Gastroesophageal sphincter (tissue), 4 donors: ENCODE results near the gene RHOT1. TPM values are rescaled to one million over a fixed set of nuclear protein-coding genes. Genes with fewer than 3 reads are reported as not detected.
"Not testable (repeated sequence)": the region's sequence is repeated elsewhere in the genome, so short reads cannot be mapped to it uniquely, and the experiment has no call there.

Experiments
- ATAC-seq: fragments of 150-250 bp; one replicate; pipeline ENCODE4 v1.9.1; 2016; ENCODE audit warnings: mild to moderate bottlenecking, moderate library complexity
- H3K27ac ChIP-seq, 4 donors: fragments of 200-600 bp; sonication (generic) in 3 of 4; 1 replicate in 3 of 4; 2 replicates in 1 of 4; pipeline ENCODE4 v1.5.1; 2016 to 2019
- H3K27me3 ChIP-seq: fragments of 200-600 bp; sonication (generic); one replicate; pipeline ENCODE4 v1.5.1; 2019
- H3K36me3 ChIP-seq, 2 donors: fragments of 200-600 bp; sonication (generic); one replicate each; pipeline ENCODE4 v1.5.1; 2019; ENCODE audit warnings: control low read depth in 1 of 2
- H3K4me1 ChIP-seq, 3 donors: fragments of 200-600 bp; sonication (generic); 1 replicate in 2 of 3; 2 replicates in 1 of 3; pipeline ENCODE4 v1.5.1; 2016 to 2019; ENCODE audit warnings: control low read depth in 2 of 3
- H3K4me3 ChIP-seq, 2 donors: fragments of 200-600 bp; sonication (generic); one replicate each; pipeline ENCODE4 v1.5.1; 2019; ENCODE audit warnings: mild to moderate bottlenecking in 1 of 2, moderate library complexity in 1 of 2
- H3K9me3 ChIP-seq, 3 donors: fragments of 200-600 bp; sonication (generic); one replicate each; pipeline ENCODE4 v1.5.1; 2017 to 2019; ENCODE audit warnings: control low read depth in 2 of 3
- CTCF ChIP-seq, 4 experiments: fragments of 200-600 bp in 2 of 4; fragments of 450-650 bp in 2 of 4; sonication (generic) in 1 of 4; IDR thresholded peaks; one replicate each; pipeline ENCODE4 v1.5.1; 2017 to 2019; ENCODE audit warnings: antibody characterized with exemption in 4 of 4, mild to moderate bottlenecking in 2 of 4, moderate library complexity in 2 of 4
- EP300 ChIP-seq: sonication (generic); formaldehyde crosslinking; IDR thresholded peaks from one replicate; pipeline ENCODE4 v1.6.1; 2017; ENCODE audit warnings: antibody characterized with exemption, mild to moderate bottlenecking
- POLR2A ChIP-seq, 2 donors: fragments of 450-650 bp; IDR thresholded peaks; one replicate each; pipeline ENCODE4 v1.6.1; 2017; ENCODE audit warnings: antibody characterized with exemption in 2 of 2, mild to moderate bottlenecking in 2 of 2, moderate library complexity in 1 of 2
- POLR2AphosphoS5 ChIP-seq: sonication (generic); formaldehyde crosslinking; IDR thresholded peaks from one replicate; pipeline ENCODE4 v1.6.1; 2017; ENCODE audit warnings: antibody characterized with exemption
- WGBS, 2 donors: methylation state at CpG; one replicate each; pipeline ENCODE4 v1.1.5; 2018; ENCODE audit warnings: low coverage in 1 of 2; 5-methylcytosine and 5-hydroxymethylcytosine counted together
- total RNA-seq, 4 donors: library from RNA; depleted of rRNA; stranded (reverse); fragments of >200 nt; gene quantifications; one replicate each; pipeline ENCODE4 v1.1.0, GENCODE V29; 2016

RHOT1 gene
- total RNA-seq, 4 donors from 2014 or later: 34.4 to 58.3 (median 46.0) TPM

DNA sequence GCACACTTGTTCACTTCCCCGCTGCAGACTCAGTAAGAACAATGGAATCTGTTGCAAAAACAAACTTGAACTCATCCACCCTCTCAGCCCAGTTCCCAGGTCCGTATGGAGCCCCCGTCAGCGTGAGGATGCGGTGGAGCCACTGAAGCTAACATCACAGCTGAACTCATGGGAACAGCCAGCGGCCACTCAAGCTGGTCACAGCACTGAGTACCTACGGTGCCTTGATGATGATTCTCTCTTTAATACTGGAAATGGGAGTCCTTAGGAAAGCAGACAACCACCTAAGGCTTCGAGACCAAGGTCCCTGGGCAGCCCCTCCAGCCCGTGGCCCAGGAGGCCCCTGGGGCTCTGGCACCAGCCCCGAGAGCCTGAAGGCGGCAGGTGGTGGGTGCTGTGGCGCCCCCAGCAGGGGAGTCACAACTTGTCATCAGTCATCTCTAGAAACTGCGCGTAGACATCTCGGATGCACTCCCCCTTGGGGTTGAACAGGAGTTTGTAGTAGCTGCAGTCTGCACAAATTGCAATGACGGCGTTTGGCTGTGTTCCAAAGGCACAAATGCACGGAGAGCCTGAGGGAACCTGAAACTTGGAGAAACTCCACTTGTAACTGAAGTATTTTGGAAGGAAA lies 31.0 kb upstream of the RHOT1 start:
- 0 to 23% methylated on average over 1 to 3 of the region's 18 CpGs for WGBS, 2 donors
- ATAC-seq: peak; percentile 31
- Histone ChIP-seq H3K4me1 (peaks cover 7 to 17% (median 8%) of the 10 kb centered on the region in 3 donors), H3K36me3 (no peaks in the 10 kb centered on the region), H3K4me3 (peak overlapping the region in 1 of 2 donors; percentile 22), H3K27me3 (no peaks in the 10 kb centered on the region), H3K9me3 (no peaks in the 10 kb centered on the region), H3K27ac (no peak overlapping the region)
- TF ChIP-seq EP300 (no peak), CTCF (IDR thresholded peaks at IDR 0.05) (peak in 1 of 4 experiments; percentile 42), POLR2A (IDR thresholded peaks at IDR 0.05) (no peak)

- whole genome bisulfite sequencing, 2 donors: 87 to 91% methylated on average over 3 to 20 of the region's 20 CpGs
- Histone ChIP-seq H3K4me1 (peaks cover 7 to 17% (median 8%) of the 10 kb centered on the region in 3 donors), H3K27ac (no peak overlapping the region), H3K4me3 (no peak overlapping the region), H3K36me3 (no peaks in the 10 kb centered on the region), H3K27me3 (no peaks in the 10 kb centered on the region), H3K9me3 (no peaks in the 10 kb centered on the region)
- ATAC-seq: no peak
- no peak for TF ChIP-seq POLR2AphosphoS5
Observed at GRCh38 chr17:32112416-32112815, 29.9 kb upstream of the RHOT1 start.

DNA sequence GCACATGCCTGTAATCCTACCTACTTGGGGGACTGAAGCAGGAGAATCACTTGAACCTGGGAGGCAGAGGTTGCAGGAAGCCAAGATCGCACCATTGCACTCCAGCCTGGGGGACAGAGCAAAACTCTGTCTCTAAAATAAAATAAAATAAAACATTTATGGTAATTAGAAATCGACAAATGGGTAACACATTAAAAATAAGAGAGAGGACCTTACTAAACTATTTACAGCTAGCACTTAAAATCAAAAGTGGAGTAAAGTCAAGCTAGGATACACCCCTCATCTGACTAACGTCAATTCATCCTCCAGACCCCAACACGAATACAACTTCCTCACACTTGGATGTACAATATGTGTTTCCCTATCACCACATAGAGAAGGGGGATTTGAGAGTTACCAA lies 27.8 kb upstream of the RHOT1 start:
- Histone ChIP-seq H3K9me3 (no peaks in the 10 kb centered on the region), H3K36me3 (no peaks in the 10 kb centered on the region), H3K27me3 (peaks cover 15% of the 10 kb centered on the region), H3K27ac (no peak overlapping the region), H3K4me3 (no peak overlapping the region), H3K4me1 (peaks cover 7 to 17% (median 8%) of the 10 kb centered on the region in 3 donors)
- TF ChIP-seq POLR2AphosphoS5 (no peak), EP300 (no peak), CTCF (IDR thresholded peaks at IDR 0.05) (no peak), POLR2A (IDR thresholded peaks at IDR 0.05) (no peak)
- ATAC-seq: no peak
- 71 to 73% methylated on average over 4 of the region's 4 CpGs for WGBS, 2 donors

- H3K9me3 ChIP-seq, ATAC-seq: not testable (repeated sequence)
Observed at GRCh38 chr17:32115546-32115945, 26.8 kb upstream of the RHOT1 start.

GRCh38 chr17:32116937-32117336 lies 25.4 kb upstream of the RHOT1 start:
- Histone ChIP-seq H3K27me3 (peaks cover 17% of the 10 kb centered on the region), H3K4me1 (peaks cover 0 to 5% (median under 1%) of the 10 kb centered on the region in 3 donors), H3K27ac (no peak overlapping the region), H3K9me3 (no peaks in the 10 kb centered on the region), H3K36me3 (no peaks in the 10 kb centered on the region), H3K4me3 (no peak overlapping the region)
- no peak for ATAC-seq
- TF ChIP-seq EP300 (no peak), POLR2AphosphoS5 (no peak), POLR2A (IDR thresholded peaks at IDR 0.05) (no peak), CTCF (IDR thresholded peaks at IDR 0.05) (no peak)
- WGBS, 2 donors: 56 to 88% methylated on average over 1 to 2 of the region's 2 CpGs

More at GRCh38 chr17:32115546-32115945, 26.8 kb upstream of the RHOT1 start:
- not testable (repeated sequence) for H3K4me3 ChIP-seq, H3K36me3 ChIP-seq, H3K27ac ChIP-seq
- peaks cover 7 to 17% (median 8%) of the 10 kb centered on the region in 3 donors for H3K4me1 ChIP-seq
- WGBS, 2 donors: 87% methylated on average over 4 of the region's 8 CpGs; no CpG with 5 or more reads in 1 of the 2 donors
- peaks cover 17% of the 10 kb centered on the region for H3K27me3 ChIP-seq

DNA sequence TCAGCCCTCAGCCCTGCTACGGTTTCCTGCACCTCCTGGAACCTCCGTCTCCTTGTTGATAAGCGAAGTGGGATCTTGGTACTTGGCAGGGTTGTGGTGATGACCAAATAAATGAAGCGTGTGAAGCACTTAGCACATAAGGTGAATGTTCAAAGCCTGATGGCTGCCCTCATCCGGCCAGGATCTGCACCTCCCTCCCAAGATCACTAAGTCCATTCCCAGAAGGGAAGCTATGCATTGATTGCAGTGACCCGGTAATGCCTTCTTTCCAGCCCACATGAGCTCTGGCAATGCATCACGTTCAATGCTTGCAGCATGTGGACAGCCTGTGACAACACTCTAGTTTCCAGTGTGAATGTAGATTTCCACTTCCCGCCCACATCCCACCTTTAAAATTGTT lies 24.9 kb upstream of the RHOT1 start:
- H3K9me3 ChIP-seq: no peaks in the 10 kb centered on the region
- no peaks in the 10 kb centered on the region for H3K36me3 ChIP-seq
- no peak overlapping the region for H3K27ac ChIP-seq
- ATAC-seq: no peak
- WGBS, 2 donors: 54 to 70% methylated on average over 4 to 5 of the region's 8 CpGs
- peaks cover 17% of the 10 kb centered on the region for H3K27me3 ChIP-seq
- TF ChIP-seq POLR2A (IDR thresholded peaks at IDR 0.05): no peak
- TF ChIP-seq POLR2AphosphoS5: no peak
- no peak for TF ChIP-seq CTCF (IDR thresholded peaks at IDR 0.05)
- no peak for TF ChIP-seq EP300
- peaks cover 0 to under 1% (median 0%) of the 10 kb centered on the region in 3 donors for H3K4me1 ChIP-seq
- no peak overlapping the region for H3K4me3 ChIP-seq

- peaks cover 17% of the 10 kb centered on the region for H3K27me3 ChIP-seq
- not testable (repeated sequence) for H3K36me3 ChIP-seq, ATAC-seq, H3K4me3 ChIP-seq, H3K27ac ChIP-seq, H3K4me1 ChIP-seq, H3K9me3 ChIP-seq
- 80 to 87% methylated on average over 1 to 2 of the region's 3 CpGs for WGBS, 2 donors
Observed at GRCh38 chr17:32118088-32118487, 24.2 kb upstream of the RHOT1 start.
